SK-N-MC (cell line): ENCODE results near the gene EEF1AKMT4.

ENCODE experiments used
- EZH2 ChIP-seq: fragments of 200-600 bp; sonication (generic); IDR thresholded peaks from one replicate; pipeline ENCODE4 v1.6.1; 2017; ENCODE audit warnings: antibody characterized with exemption
- POLR2AphosphoS5 ChIP-seq: IDR thresholded peaks from 2 replicates; pipeline ENCODE4 v1.6.1; 2012; ENCODE audit warnings: mild to moderate bottlenecking, low read depth, low read length, borderline replicate concordance

DNA sequence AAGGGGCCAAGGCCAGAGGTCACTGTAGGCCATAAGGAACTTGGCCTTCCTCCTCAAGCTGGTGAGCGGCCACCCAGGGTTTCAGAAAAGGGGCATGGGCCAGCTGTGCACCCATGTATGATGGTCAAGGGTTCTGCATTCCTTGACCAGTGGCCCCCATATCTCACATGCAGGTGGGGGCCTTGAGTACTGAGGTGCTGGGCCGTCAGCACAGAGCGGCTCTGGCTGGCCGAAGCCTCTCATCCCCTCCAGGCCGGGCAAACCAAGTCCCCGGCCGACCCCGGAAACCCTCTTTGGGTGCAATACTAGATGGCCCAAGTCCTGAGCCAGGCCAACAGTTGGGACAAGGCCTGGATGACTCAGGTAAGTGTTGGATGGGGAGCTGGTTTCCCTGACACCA lies 10.3 kb upstream of the EEF1AKMT4 start:
- TF ChIP-seq POLR2AphosphoS5 (no peak), EZH2 (no peak)
